ENCODE data around the gene NEIL1.
"Not testable (repeated sequence)": the region's sequence is repeated elsewhere in the genome, so short reads cannot be mapped to it uniquely, and the experiment has no call there.

NEIL1 gene

DNA sequence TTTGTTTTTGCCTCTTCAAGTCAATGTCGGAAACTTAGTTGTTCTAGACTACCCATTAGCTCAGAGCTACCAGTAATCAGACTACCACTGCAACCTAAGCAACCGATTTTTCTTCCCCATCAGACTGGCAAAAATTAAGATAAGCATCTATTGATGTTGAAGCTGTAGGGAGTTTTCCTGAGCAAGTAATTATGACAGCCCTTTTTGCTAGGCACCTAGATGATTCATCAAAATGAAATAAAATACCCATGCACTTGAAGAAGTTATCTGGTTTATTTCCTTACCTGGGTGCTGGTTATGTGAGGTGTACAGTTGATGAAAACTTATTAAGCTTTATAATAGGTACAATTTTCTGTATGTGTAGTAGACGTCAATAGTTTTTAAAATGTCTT, 11.5 kb upstream of the NEIL1 start:
- no peak for DNase-seq

DNA sequence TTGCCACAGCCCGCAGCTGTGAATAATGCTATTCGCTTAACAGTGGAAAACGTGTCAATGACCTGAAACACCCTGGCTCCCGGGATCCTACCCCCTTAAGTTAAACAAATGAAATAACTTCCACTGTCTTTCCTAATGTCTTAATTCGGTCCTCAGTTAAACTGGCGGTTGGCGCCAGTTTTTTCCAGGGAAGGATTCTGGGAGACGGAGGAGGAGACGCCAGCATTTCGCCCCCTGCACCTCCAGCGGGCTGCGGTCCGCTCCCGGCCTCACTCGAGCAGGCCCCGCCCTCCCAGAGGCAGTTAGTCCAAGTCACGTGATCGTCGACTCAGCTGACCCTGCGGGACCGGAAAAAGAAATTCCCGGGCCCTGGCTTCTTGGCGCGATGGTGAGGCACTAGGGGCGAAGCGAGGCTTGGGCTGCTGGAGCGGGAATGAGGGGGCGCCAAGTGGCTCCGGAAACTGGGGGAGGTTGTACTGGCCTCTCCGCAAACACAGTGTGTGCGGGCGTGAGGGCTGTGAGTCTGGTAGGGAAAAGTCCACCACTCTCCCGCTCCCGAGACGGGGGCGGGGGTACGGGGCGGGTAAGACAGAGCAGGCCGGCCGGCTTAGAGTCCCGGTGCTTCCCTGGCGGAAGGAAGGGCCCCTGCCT, 11.0 kb upstream of the NEIL1 start, which contains the start of gene COMMD4:
Gene COMMD4, plus strand, starts transcription at position 359 of the 651 bp plus-strand sequence. Its CDS starts 27 bp downstream, at position 386.
- peak; percentile 96 for DNase-seq

DNA sequence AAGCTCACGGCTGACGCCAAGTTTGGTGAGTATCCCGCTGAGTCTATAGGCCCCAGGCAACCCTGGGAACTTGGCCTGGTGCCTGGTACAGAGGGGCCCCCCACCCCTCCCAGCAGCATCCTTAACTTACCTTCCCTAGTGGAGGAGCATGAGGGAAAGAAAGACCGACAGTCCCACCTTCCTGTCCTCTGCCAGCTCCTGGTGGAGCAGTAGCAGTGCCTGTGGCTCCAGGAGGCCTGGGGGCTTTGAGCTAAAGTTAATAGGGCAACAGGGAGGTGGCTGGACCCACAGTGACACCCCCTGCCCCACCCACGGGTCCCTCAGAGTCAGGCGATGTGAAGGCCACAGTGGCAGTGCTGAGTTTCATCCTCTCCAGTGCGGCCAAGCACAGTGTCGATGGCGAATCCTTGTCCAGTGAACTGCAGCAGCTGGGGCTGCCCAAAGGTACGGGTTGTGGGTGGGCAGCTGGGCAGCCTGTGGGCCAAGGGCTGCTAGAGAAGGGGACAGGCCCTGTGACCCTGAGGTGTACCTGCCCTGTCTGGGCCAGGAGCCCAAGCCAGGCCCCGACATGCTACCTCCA, 8.1 kb upstream of the NEIL1 start:
- DNase-seq = no peak

DNA sequence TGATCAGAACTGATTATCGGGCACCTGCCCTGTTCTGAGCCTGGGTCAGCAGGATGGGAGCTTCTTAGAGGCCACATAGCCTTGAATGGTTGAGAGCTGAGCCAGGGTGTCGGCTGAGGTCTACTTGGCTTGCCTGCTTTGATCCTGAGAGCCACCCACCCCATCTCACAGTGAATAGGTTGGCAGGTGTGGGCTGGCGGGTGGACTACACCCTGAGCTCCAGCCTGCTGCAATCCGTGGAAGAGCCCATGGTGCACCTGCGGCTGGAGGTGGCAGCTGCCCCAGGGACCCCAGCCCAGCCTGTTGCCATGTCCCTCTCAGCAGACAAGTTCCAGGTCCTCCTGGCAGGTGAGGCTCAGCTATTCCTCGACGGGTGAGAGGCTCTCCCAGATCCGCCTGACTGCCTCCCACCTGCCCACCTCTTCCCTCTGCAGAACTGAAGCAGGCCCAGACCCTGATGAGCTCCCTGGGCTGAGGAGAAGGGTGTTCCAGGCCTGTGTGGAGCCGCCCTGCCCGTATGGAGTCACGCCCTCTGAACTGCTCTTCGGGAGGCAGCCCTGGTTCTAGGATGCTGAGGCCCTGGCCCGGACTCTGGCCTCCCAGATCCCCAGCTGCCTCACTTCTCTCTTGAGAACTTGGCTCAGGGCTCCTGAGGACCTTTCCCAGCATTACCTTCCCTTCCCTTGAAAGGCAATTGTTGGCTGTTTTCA, 7.2 kb upstream of the NEIL1 start:
- DNase-seq = no peak

DNA sequence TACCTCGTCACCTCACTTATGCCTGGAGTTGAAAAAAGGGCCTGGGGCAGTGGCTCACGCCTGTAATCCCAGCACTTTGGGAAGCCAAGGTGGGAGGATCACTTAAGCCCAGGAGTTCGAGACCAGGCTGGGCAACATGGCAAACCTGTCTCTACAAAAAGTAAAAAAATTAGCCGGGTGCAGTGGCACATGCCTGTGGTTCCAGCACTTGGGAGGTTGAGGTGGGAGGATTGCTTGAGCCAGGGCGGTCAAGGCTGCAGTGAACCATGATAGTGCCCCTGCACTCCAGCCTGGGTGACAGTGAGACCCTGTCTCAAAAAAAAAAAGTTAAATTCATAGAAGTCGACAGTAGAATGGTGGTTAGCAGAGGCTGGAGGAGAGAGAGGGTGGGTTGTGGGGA, 4.6 kb upstream of the NEIL1 start:
- no peak for DNase-seq

DNA sequence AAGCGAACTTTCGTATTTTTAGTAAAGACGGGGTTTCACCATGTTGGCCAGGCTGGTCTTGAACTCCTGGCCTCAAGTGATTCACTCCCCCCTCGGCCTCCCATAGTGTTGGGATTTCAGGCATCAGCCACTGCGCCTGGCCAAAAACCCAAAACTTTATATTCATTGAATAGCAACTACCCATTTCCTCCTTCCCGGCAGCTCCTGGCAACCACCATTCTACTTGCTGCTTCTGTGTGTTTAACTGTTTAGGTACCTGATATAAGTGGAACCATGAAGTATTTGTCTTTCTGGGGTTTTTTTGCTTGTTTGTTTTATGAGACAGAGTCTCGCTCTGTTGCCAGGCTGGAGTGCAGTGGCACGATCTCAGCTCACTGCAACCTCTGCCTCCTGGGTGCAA, 2.9 kb upstream of the NEIL1 start:
- peak; percentile 30 for DNase-seq

DNA sequence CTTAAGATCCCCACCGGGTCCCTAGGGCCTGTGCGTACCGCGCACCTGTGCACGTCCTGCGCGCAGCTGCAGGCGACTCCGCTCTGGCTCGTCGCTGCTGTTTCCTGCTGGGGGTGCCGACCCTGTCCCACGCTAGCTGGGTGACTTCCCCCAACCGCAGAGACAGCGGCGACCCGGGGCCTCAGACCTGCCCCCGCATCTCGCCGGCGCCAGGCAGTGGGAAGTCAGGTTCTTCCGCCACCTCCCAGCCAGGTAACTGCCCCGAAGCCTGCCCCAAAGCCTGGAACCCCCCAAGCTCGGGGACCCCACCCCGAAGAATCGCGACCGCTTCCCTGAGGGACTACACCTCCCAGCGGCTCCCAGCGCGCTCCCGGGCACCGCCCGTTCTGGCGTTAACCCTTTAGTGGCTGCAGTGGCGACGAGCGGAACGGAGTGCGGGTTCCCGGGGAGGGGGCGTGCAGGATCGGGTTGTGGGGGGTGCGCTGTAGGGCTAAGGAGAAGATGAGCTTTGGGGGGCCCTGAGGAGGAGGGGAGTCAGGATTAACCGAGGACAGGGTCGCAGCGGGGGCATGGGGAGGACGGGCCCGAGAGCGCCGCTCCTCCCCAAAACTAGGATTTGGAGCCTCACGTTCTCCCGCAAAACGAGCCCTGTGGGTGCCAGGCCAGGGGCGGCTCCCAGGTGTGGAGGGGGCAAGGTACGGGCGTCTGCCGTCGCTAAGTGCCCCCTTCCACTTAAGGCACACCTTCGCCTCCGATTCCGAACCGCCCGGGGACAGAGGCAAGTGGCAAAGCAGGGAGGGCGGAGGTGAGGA, 589 bp downstream of the NEIL1 start:
- peak; percentile 60 for DNase-seq

DNA sequence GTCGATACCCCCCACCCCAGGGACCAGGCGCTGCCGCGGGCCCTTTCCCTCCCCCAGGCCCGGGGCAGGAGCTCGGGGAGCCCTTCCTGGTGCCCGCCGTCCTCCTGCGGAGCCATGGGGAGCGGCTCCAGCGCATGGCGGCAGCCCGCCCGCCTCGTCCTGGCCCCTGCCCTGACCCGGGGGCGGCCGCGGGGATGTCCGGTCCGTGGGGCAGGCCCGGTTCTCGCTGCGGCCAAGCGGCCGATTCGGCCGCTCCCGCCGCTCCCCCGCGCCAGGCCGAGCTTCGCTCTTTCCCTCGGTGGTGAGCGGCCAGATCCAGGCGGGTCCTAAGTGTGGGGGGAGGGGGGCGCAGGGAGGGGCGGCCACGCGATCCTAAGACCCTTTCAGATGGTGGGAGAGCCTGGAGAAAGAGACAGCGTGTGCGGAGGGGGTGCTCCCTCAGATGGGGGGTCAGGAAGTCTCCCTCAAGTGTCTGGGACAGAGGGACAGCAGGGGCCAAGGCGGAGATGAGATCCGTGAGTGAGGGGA, 1.3 kb downstream of the NEIL1 start:
- no peak for DNase-seq

DNA sequence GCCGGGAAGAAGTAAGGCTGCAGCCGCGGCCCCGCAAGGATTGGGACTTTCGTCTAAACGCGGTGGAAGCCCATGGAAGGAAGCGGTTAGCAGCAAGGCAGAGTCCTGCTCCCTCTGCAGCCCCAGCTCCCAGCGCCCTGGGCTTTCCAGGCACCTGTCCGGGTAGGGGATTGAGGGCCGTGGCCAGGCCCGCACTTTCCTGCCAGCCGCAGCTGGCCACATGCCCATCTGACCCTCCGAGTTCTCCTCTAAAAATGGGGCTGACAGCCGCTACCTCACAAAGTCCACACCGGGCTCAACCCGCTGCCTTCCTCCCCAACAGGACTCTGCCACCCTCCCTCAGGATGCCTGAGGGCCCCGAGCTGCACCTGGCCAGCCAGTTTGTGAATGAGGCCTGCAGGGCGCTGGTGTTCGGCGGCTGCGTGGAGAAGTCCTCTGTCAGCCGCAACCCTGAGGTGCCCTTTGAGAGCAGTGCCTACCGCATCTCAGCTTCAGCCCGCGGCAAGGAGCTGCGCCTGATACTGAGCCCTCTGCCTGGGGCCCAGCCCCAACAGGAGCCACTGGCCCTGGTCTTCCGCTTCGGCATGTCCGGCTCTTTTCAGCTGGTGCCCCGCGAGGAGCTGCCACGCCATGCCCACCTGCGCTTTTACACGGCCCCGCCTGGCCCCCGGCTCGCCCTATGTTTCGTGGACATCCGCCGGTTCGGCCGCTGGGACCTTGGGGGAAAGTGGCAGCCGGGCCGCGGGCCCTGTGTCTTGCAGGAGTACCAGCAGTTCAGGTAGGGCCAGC, 1.9 kb downstream of the NEIL1 start:
- DNase-seq = peak; percentile 28

DNA sequence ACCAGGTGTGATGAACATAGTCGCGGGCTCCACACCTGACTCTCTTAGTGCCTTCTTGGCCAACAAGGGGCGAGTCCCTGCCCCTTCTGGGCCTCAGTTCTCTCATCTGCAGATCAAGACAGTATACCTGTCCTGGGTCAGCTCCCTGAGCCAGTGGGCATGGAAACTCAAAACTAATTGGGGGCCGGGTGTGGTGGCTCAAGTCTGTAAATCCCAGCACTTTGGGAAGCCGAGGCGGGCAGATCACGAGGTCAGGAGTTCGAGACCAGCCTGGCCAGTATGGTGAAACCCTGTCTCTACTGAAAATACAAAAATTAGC, 2.5 kb downstream of the NEIL1 start:
- DNase-seq = not testable (repeated sequence)

DNA sequence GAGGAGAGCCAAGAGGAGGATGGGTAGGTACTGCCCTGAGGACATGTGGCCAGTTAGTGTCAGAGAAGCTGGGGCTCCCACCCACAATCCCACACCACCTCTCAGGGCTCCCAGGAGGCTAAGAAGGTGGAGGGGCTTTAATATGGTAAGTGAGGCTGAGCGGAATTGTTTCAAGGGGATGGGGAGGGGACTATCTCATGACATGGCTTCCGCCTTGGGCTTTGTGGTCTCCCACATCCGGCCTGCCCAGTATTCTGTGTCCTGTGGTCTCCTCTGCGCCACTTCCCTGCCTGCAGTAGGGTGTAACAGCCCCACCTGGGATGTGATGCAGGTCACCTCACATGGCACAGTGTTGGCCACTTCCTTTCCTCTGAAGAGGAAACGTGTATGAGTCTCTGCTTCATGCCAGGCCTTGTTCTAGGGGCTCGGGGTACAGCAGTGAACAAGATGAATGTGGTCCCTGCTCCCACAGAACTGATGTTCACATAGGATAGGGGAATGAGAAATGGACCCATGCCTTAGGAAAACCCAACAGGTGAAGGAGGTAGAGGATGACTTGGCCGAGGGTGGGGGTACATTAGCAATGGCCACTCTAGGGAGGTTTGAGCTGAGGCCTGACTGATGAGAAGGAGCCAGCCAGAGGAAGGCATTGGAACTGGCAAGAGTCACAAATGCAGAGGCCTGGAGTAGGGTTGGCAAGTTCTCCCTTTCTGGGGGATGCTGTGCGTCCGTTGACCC, 3.2 kb downstream of the NEIL1 start:
- DNase-seq = peak; percentile 93

DNA sequence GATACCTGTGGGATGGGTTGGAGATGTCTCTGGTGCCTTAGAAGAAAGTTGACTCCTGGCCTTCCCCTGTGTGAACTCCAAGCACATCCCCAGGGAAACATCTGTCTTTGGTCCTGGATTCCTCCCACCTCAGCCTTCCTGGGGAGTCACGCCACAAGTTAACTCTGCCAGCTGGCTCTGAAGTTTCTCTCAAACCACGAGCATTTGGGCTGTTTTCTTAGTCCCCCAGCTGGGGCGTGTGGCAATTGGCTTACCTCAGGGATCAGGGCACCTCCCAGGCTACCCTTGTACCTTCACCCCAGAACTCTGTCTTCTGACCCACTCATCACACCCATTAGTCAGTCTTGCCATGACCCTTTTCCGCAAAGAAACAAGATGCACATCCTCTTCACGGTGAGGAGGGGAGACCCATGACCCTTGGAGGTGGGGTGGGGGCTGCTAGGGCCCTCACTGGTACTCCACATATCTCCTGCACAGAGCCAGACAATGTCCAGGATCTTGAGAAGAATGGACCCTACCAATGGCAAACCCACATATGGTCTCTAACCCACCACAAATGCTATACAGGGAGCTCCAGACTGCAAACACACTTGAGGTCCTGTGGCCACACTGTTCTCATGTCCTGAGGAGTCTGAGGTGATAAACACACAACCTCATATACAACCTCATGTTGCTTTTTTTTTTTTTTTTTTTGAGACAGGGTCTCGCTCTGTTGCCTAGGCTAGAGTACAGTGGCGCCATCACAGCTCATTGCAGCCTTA, 3.9 kb downstream of the NEIL1 start:
- no peak for DNase-seq

DNA sequence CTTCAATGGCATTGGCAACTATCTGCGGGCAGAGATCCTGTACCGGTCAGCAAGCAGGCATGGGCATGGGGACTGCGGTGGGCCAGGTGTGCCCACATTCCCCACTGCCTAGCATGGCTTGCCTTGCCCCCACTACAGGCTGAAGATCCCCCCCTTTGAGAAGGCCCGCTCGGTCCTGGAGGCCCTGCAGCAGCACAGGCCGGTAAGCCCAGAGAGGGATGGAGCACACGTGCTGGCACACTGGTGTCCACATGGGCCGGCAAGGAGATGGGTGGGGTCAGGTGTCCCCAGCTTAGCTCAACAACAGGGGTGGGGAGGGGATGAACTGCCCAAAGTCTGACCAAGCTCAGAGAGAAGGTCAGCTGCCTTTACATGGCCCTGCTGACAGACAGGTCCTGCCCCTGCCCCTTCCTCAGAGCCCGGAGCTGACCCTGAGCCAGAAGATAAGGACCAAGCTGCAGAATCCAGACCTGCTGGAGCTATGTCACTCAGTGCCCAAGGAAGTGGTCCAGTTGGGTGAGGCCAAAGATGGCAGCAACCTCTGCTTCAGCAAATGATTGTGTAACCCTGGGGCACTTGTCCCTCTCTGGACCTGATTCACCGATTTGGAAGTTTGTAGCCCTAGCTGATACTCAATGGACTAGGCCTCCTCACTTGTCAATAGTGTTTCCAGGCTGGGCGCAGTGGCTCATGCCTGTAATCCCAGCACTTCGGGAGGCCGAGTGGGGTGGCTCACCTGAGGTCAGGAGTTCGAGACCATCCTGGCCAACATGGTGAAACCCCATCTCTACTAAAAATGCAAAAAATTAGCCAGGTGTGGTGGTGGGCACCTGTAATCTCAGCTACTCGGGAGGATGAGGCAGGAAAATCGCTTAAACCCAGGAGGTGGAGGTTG, 5.6 kb downstream of the NEIL1 start:
- DNase-seq = no peak

DNA sequence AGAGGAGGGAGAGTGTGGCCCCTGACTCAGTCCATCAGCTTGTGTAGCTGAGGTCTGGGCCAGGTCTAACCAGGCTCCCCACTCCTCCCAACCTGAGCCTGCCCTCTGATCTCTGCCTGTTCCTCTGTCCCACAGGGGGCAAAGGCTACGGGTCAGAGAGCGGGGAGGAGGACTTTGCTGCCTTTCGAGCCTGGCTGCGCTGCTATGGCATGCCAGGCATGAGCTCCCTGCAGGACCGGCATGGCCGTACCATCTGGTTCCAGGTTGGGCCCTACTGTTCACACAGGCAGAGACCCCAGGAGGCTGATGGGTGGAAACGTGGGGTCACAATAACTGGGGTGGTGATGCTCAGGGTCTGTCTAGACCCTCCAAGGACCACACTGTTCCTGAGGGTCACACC, 6.8 kb downstream of the NEIL1 start:
- DNase-seq = no peak

DNA sequence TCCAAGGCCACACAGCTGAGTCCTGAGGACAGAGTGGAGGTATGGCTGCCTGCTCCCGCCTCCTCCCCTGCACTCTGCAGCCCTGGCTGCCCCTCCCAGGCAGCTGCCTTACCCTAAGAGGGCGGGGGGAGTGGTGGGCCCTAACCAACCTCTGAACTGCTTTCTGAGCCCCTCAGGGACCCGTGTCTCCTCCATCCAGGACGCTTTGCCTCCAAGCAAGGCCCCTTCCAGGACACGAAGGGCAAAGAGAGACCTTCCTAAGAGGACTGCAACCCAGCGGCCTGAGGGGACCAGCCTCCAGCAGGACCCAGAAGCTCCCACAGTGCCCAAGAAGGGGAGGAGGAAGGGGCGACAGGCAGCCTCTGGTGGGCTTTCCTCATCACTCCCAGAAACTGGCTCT, 7.6 kb downstream of the NEIL1 start:
- no peak for DNase-seq

DNA sequence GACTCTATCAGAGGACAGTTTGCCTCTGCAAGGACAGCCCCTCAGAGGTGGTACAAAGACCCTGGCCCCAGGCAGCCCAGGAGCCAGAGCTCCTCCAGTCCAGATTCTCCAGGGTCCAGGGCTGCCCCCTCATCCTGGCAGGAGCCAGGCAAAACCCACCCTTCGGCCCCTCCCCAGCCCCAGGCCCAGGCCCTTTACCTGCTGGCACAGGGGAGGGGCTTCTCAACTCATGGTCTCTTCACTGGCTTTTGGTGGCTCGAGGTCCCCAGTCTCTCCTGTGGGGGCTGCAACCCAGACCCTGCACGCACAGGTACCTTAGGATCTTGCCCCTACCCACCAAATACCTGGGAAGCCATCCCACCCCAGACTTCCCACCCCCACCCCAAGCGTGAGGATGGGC, 8.5 kb downstream of the NEIL1 start:
- no peak for DNase-seq

DNA sequence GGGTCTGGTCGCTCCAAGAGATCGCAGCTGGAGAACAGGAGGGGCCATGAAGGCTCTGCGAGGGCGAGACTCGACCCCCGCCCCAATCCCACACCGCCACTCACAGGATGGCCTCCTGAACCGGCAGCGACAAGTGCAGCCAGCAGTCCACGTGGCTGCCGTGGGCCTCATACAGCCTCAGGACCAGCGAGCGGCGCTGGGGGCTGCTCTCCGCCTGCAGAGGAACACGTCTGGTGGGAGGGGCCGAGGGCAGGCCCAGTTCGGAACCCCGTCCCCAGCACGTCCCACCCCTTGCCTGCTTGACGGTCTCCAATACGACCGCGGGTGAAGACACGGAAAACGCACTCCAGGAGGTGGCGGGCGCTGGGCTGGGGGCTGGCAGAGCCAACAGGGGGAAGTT, 9.2 kb downstream of the NEIL1 start:
- no peak for DNase-seq

DNA sequence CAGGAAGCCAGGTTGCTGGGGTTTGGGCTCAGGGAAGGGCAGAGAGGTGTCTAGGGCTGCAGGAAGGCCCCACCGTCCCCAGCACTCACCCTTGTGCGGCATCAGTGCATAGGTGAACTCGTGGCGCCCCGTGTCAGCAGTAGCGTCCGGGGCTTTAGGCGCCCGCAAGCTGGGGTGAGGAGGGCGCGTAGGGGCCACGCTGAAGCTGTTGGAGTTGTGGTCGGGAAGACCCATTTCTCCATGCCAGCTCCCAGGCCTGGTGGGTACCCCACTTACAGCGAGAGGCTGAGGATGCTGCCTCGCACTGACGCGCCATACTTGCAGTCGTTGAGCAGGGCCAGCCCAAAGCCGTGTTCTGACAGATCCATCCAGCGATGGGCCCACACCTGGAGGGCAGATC, 9.7 kb downstream of the NEIL1 start:
- DNase-seq = no peak

DNA sequence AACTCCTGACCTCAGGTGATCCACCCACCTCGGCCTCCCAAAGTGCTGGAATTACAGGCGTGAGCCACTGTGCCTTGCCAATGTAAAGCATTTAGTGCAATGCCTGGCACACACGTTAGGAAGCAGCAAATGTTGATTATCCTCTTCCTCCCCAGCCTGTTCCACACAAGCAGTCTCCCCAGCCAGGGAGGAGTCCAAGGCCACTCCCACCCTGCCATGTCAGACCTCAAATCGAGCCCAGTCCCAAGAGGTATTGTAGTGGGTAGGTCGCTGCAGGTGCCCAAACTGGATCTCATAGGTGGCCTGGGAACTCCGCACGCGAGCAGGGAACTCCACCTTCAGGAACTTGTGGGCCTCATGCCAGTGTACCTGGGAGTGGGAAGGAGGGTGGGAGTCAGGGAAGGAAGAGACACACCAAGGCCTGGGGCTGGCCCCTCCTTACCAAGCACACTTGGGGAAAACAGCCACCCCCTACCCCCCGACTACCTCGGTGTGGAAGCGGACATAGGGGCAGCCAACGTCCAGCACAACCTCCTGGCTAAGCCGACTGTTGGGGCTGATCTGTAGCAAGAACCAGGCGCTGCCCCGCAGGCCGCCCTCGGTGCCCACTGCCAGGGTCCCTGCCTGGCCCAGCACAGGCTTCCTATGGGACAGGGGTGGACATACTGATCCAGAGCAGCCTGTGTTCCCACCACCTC, 11.3 kb downstream of the NEIL1 start:
- no peak for DNase-seq

Data from hematopoietic multipotent progenitor cell treated with erythropoietin and hydrocortisone succinate and interleukin-3 and kit ligand, for 4 days (in vitro differentiated cells).